Keratinocyte (primary cell): ENCODE results near the gene SLC17A9. TPM values are rescaled to one million over a fixed set of nuclear protein-coding genes. Genes with fewer than 3 reads are reported as not detected.

ENCODE experiments used
- DNase-seq: peaks from one replicate; pipeline ENCODE4 v3.0.0-alpha.2; 2011; ENCODE audit warnings: low read depth, missing footprints, low spot score
- FAIRE-seq: peaks from 2 replicates; lab custom pipeline; 2011; peaks lifted over from hg19 to GRCh38; lab: Jason Lieb, UNC
- H2AFZ ChIP-seq: 2 replicates; pipeline ENCODE4 v1.6.0; 2012; ENCODE audit warnings: low read length, control low read depth, inconsistent platforms; ENCODE audit not compliant: control insufficient read depth
- H3K27ac ChIP-seq: 2 replicates; pipeline ENCODE4 v1.5.1; 2011; ENCODE audit warnings: low read length; ENCODE audit not compliant: control insufficient read depth, insufficient read depth
- H3K27me3 ChIP-seq: 3 replicates; pipeline ENCODE4 v1.6.0; 2011; ENCODE audit warnings: low read length; ENCODE audit not compliant: control insufficient read depth, insufficient read depth; ENCODE audit errors: extremely low read depth
- H3K36me3 ChIP-seq, 2 experiments: 2 replicates in 1 of 2; 3 replicates in 1 of 2; pipeline ENCODE4 v1.5.1; 2011; ENCODE audit warnings: low read length in 2 of 2, mild to moderate bottlenecking in 1 of 2; ENCODE audit not compliant: control insufficient read depth in 2 of 2, insufficient read depth in 2 of 2; ENCODE audit errors: extremely low read depth in 1 of 2
- H3K4me1 ChIP-seq: 3 replicates; pipeline ENCODE4 v1.5.1; 2011; ENCODE audit warnings: low read length; ENCODE audit not compliant: control insufficient read depth, insufficient read depth; ENCODE audit errors: extremely low read depth
- H3K4me2 ChIP-seq: 3 replicates; pipeline ENCODE4 v1.6.0; 2011; ENCODE audit warnings: low read depth, low read length; ENCODE audit not compliant: control insufficient read depth, insufficient read depth; ENCODE audit errors: extremely low read depth
- H3K4me3 ChIP-seq, 3 experiments: fragments of 200-600 bp in 1 of 3; sonication (generic) in 1 of 3; 2 replicates in 2 of 3; 3 replicates in 1 of 3; pipeline ENCODE4 v1.5.1; 2011 to 2016; ENCODE audit warnings: low read length in 3 of 3, mild to moderate bottlenecking in 3 of 3, control low read depth in 2 of 3, inconsistent platforms in 1 of 3, low read depth in 1 of 3, mixed read lengths in 1 of 3, mixed run types in 1 of 3, moderate library complexity in 1 of 3; ENCODE audit not compliant: control insufficient read depth in 2 of 3, insufficient read depth in 2 of 3; ENCODE audit errors: extremely low read depth in 1 of 3
- H3K79me2 ChIP-seq: 2 replicates; pipeline ENCODE4 v1.6.0; 2012; ENCODE audit warnings: low read length; ENCODE audit not compliant: control insufficient read depth, insufficient read depth
- H3K9ac ChIP-seq: 3 replicates; pipeline ENCODE4 v1.6.0; 2011; ENCODE audit warnings: low read length; ENCODE audit not compliant: control insufficient read depth, insufficient read depth; ENCODE audit errors: extremely low read depth
- H3K9me1 ChIP-seq: 3 replicates; pipeline ENCODE4 v1.6.0; 2011; ENCODE audit warnings: low read length; ENCODE audit not compliant: control insufficient read depth, insufficient read depth; ENCODE audit errors: extremely low read depth
- H3K9me3 ChIP-seq: 2 replicates; pipeline ENCODE4 v1.5.1; 2012; ENCODE audit warnings: low read depth, low read length; ENCODE audit not compliant: control insufficient read depth
- H4K20me1 ChIP-seq: 3 replicates; pipeline ENCODE4 v1.6.0; 2011; ENCODE audit warnings: low read length; ENCODE audit not compliant: control insufficient read depth, insufficient read depth; ENCODE audit errors: extremely low read depth
- CTCF ChIP-seq, 3 experiments: IDR thresholded peaks in 1 of 3; conservative IDR thresholded peaks in 1 of 3; optimal IDR thresholded peaks in 1 of 3; 2 replicates in 2 of 3; 3 replicates in 1 of 3; pipeline versions ENCODE3 to v1.5.1; 2011; ENCODE audit warnings: low read length in 3 of 3, mild to moderate bottlenecking in 3 of 3, moderate library complexity in 2 of 3, control low read depth in 1 of 3, inconsistent platforms in 1 of 3; ENCODE audit not compliant: insufficient read depth in 2 of 3; ENCODE audit errors: extremely low read depth in 1 of 3
- EZH2 ChIP-seq: IDR thresholded peaks from one replicate; pipeline ENCODE4 v1.6.1; 2012; ENCODE audit warnings: inconsistent platforms, mild to moderate bottlenecking, low read length, moderate library complexity
- dilution Hi-C: fragments of 300-500 bp; cut with MboI; formaldehyde crosslinking; loops from one replicate; pipeline ENCODE4 v1.7.0; 2020; ENCODE audit warnings: low sequenced_read_pairs; ENCODE audit not compliant: extremely low pct_ligation_motif_present
- polyA plus RNA-seq, 5 experiments: library from polyadenylated mRNA; depleted of rRNA in 3 of 5; stranded (reverse) in 3 of 5; stranded (forward) in 1 of 5; unstranded in 1 of 5; fragments of >200 nt; gene quantifications; 1 replicate in 1 of 5; 2 replicates in 3 of 5; 3 replicates in 1 of 5; pipeline versions ENCODE4 v1.2.1 to v1.2.3, GENCODE V29; 2011 to 2012; ENCODE audit warnings: missing spikeins in 2 of 5, low read depth in 1 of 5, low replicate concordance in 1 of 5

The SLC17A9 gene
- polyA plus RNA-seq, 1 donor (not counting 4 experiments of a cell fraction or from before 2014, with no cell fraction given), result not detected

- dilution Hi-C loops, result no loop called here
- Histone ChIP-seq H3K9me1 (peaks cover 15% of the 10 kb centered on the region), H2AFZ (no peak overlapping the region), H3K4me1 (peaks cover 34% of the 10 kb centered on the region), H3K4me3 (no peak overlapping the region), H4K20me1 (peaks cover 76% of the 10 kb centered on the region), H3K9ac (no peak overlapping the region), H3K79me2 (peaks cover 100% of the 10 kb centered on the region), H3K9me3 (no peaks in the 10 kb centered on the region), H3K27ac (no peak overlapping the region), H3K4me2 (no peak overlapping the region), H3K36me3 (peaks cover 2 to 14% of the 10 kb centered on the region in 2 experiments), H3K27me3 (no peaks in the 10 kb centered on the region)
- FAIRE-seq (no peak), DNase-seq (no peak)
- TF ChIP-seq CTCF (optimal IDR thresholded peaks at IDR 0.05 in 1 of 3, IDR thresholded peaks at IDR 0.05 in 1 of 3, conservative IDR thresholded peaks at IDR 0.05 in 1 of 3; ENCODE audit: extremely low read depth in 1 of 3, insufficient read depth in 2 of 3, low read length in 3 of 3) (no peak), EZH2 (no peak)
Observed at GRCh38 chr20:62918831-62919230, 33.7 kb upstream of the SLC17A9 start.

GRCh38 chr20:62920039-62920645, 32.4 kb upstream of the SLC17A9 start:
- H3K9me3 ChIP-seq, result no peaks in the 10 kb centered on the region
- dilution Hi-C loops, result no loop called here
- FAIRE-seq, result no peak
- no peak overlapping the region for H3K4me2 ChIP-seq
- peaks cover 80% of the 10 kb centered on the region for H4K20me1 ChIP-seq
- peaks cover 0 to 9% of the 10 kb centered on the region in 2 experiments for H3K36me3 ChIP-seq
- no peak overlapping the region for H3K9ac ChIP-seq
- no peak overlapping the region for H2AFZ ChIP-seq
- no peaks in the 10 kb centered on the region for H3K27me3 ChIP-seq
- peaks cover 100% of the 10 kb centered on the region for H3K79me2 ChIP-seq
- no peak overlapping the region for H3K27ac ChIP-seq
- no peak overlapping the region for H3K4me3 ChIP-seq
- peaks cover 15% of the 10 kb centered on the region for H3K9me1 ChIP-seq
- peaks cover 43% of the 10 kb centered on the region for H3K4me1 ChIP-seq
- TF ChIP-seq EZH2 (no peak), CTCF (optimal IDR thresholded peaks at IDR 0.05 in 1 of 3, IDR thresholded peaks at IDR 0.05 in 1 of 3, conservative IDR thresholded peaks at IDR 0.05 in 1 of 3; ENCODE audit: extremely low read depth in 1 of 3, insufficient read depth in 2 of 3, low read length in 3 of 3) (no peak)
- DNase-seq, result no peak
